ENCODE results near the gene SKI. TPM values are rescaled to one million over a fixed set of nuclear protein-coding genes. Genes with fewer than 3 reads are reported as not detected.

The SKI gene
- total and polyA plus RNA-seq, 9 of the 15 experiments (the other 6 are each of a cell fraction or from before 2014, with no cell fraction given): 0.10 to 60.5 (median 4.6) TPM

- Histone ChIP-seq H2AFZ (ENCODE audit: low read depth, low read length) (no peak overlapping the region), H3K27ac (ENCODE audit: extremely low read depth, low read depth, low read length) (no peak overlapping the region), H3K4me3 (no peak overlapping the region), H3K9me1 (ENCODE audit: control insufficient read depth, insufficient read depth, low read length) (peaks cover 9% of the 10 kb centered on the region), H3K36me3 (ENCODE audit: control insufficient read depth, insufficient read depth, low read length) (peaks cover 2% of the 10 kb centered on the region; the same call in 1 of the 3 replicates), H3K9me3 (replicated peaks; ENCODE audit: control insufficient read depth, insufficient read depth, low read depth, low read length) (no peaks in the 10 kb centered on the region), H3K4me2 (ENCODE audit: insufficient read depth, low read length) (no peak overlapping the region), H3K4me1 (replicated peaks in 1 of 2; ENCODE audit: control insufficient read depth in 2 of 2, insufficient read depth in 2 of 2, low read length in 2 of 2) (peaks cover 21 to 74% of the 10 kb centered on the region in 2 experiments), H3K9ac (ENCODE audit: insufficient read depth in 1 of 2, low read depth in 2 of 2, low read length in 2 of 2) (peak overlapping the region in 1 of 2 experiments; percentile 21; a peak in 1 of 4 replicates), H3K27me3 (ENCODE audit: control insufficient read depth in 2 of 2, insufficient read depth in 2 of 2, low read length in 2 of 2) (no peaks in the 10 kb centered on the region), H4K20me1 (replicated peaks; ENCODE audit: control insufficient read depth, insufficient read depth, low read length) (peaks cover 35% of the 10 kb centered on the region), H3K79me2 (ENCODE audit: control insufficient read depth, insufficient read depth, low read length) (peaks cover 79% of the 10 kb centered on the region)
- in situ Hi-C loops (cut with MboI): no loop called here
- intact Hi-C loops (cut with micrococcal nuclease): no loop called here
- no TSS peak for BruUV-seq (replicated peaks)
- ATAC-seq (no peak), DNase-seq (ENCODE audit: extremely low read depth in 1 of 4, low spot score in 3 of 4) (no peak), FAIRE-seq (no peak)
- no peak for TF ChIP-seq BMI1 (IDR thresholded peaks at IDR 0.05; ENCODE audit: low read length)
- no peak for TF ChIP-seq RCOR1 (IDR thresholded peaks at IDR 0.05; ENCODE audit: borderline replicate concordance in 1 of 2, low read depth in 2 of 2, low read length in 2 of 2)
- TF ChIP-seq MED1 (CRISPR knock-in tag; IDR thresholded peaks at IDR 0.05; ENCODE audit: borderline replicate concordance): no peak
- WGBS (ENCODE audit: insufficient coverage, low coverage, missing lambda C conversion rate): 96% methylated on average over 10 of the region's 14 CpGs
- ChIA-PET POLR2A (interaction anchor here (1.1 kb wide), 1 partner anchor 26 kb away, joined by 4 read pairs; no protein-coding TSS in a partner anchor), CTCF (ENCODE audit: low intra/inter-chr PET ratio) (no interaction called here)
Measured at GRCh38 chr1:2287649-2288048, 59.5 kb downstream of the SKI start.

- ATAC-seq: no peak
- WGBS (ENCODE audit: insufficient coverage, low coverage, missing lambda C conversion rate): 82% methylated on average over 10 of the region's 10 CpGs
- no peak for FAIRE-seq
- H3K36me3 ChIP-seq (ENCODE audit: control insufficient read depth, insufficient read depth, low read length): 0 out of 3 replicates have a peak, but pooled peaks cover 2% of the 10 kb centered on the region
- no peak overlapping the region for H3K4me3 ChIP-seq
- POLR2A ChIA-PET: interaction anchor here (0.6 to 1.3 kb wide), 4 partner anchors 21 to 244 kb away, joined by 3 to 4 read pairs (median 4); no protein-coding TSS in a partner anchor
- TF ChIP-seq ZNF583 (CRISPR knock-in tag; IDR thresholded peaks at IDR 0.05) (no peak), ZNF165 (CRISPR knock-in tag; IDR thresholded peaks at IDR 0.05; ENCODE audit: borderline replicate concordance) (no peak), ZNF695 (CRISPR knock-in tag; IDR thresholded peaks at IDR 0.05) (no peak)
- no peak overlapping the region for H3K9ac ChIP-seq (ENCODE audit: insufficient read depth in 1 of 2, low read depth in 2 of 2, low read length in 2 of 2)
- no peak overlapping the region for H3K27ac ChIP-seq (ENCODE audit: extremely low read depth, low read depth, low read length)
- H4K20me1 ChIP-seq (replicated peaks; ENCODE audit: control insufficient read depth, insufficient read depth, low read length): peaks cover 32% of the 10 kb centered on the region
- CTCF ChIA-PET (ENCODE audit: low intra/inter-chr PET ratio): no interaction called here
- no peaks in the 10 kb centered on the region for H3K27me3 ChIP-seq (ENCODE audit: control insufficient read depth in 2 of 2, insufficient read depth in 2 of 2, low read length in 2 of 2)
- H3K9me1 ChIP-seq (ENCODE audit: control insufficient read depth, insufficient read depth, low read length): peaks cover 9% of the 10 kb centered on the region
- no TSS peak for BruUV-seq (replicated peaks)
- no peak overlapping the region for H3K4me2 ChIP-seq (ENCODE audit: insufficient read depth, low read length)
- H3K4me1 ChIP-seq (replicated peaks in 1 of 2; ENCODE audit: control insufficient read depth in 2 of 2, insufficient read depth in 2 of 2, low read length in 2 of 2): peaks cover 21 to 74% of the 10 kb centered on the region in 2 experiments
- H3K79me2 ChIP-seq (ENCODE audit: control insufficient read depth, insufficient read depth, low read length): peaks cover 79% of the 10 kb centered on the region
- no peaks in the 10 kb centered on the region for H3K9me3 ChIP-seq (replicated peaks; ENCODE audit: control insufficient read depth, insufficient read depth, low read depth, low read length)
- no peak overlapping the region for H2AFZ ChIP-seq (ENCODE audit: low read depth, low read length)
- in situ Hi-C loops (cut with MboI) (no loop called here), intact Hi-C loops (cut with micrococcal nuclease) (no loop called here)
- no peak for DNase-seq (ENCODE audit: extremely low read depth in 1 of 4, low spot score in 3 of 4)
Measured at GRCh38 chr1:2288311-2288710, 60.2 kb downstream of the SKI start.

Measured in K562 (cell line).